ENCODE data around the gene RASGRF2. TPM values are rescaled to one million over a fixed set of nuclear protein-coding genes. Genes with fewer than 3 reads are reported as not detected.

Gene RASGRF2
- total RNA-seq, 1 donor from 2014 or later, result 4.8 TPM

DNA sequence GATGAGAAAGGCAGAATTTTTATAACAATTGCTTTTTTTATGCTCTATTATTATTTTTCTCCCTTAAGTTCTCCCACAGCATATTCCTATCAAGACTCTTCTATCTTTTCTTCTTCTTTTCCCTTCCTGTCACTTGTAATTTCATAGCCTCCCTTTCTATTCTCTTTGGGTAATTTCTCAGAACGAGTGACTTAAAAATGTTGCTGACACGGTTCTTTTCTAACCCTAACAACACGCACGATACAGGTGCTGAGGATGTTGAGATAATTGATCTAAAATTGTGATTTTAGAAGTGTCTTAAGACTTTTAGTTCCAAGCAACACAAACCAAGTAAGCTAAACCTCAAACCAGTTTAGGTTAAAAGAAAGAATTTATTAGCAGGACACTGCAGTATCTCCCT, 105.9 kb downstream of the RASGRF2 start:
- no peak overlapping the region for H3K4me3 ChIP-seq
- TF ChIP-seq, protein P1, sequence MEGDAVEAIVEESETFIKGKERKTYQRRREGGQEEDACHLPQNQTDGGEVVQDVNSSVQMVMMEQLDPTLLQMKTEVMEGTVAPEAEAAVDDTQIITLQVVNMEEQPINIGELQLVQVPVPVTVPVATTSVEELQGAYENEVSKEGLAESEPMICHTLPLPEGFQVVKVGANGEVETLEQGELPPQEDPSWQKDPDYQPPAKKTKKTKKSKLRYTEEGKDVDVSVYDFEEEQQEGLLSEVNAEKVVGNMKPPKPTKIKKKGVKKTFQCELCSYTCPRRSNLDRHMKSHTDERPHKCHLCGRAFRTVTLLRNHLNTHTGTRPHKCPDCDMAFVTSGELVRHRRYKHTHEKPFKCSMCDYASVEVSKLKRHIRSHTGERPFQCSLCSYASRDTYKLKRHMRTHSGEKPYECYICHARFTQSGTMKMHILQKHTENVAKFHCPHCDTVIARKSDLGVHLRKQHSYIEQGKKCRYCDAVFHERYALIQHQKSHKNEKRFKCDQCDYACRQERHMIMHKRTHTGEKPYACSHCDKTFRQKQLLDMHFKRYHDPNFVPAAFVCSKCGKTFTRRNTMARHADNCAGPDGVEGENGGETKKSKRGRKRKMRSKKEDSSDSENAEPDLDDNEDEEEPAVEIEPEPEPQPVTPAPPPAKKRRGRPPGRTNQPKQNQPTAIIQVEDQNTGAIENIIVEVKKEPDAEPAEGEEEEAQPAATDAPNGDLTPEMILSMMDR (IDR thresholded peaks at IDR 0.05; ENCODE audit: borderline replicate concordance), result no peak
- H3K27me3 ChIP-seq (ENCODE audit: low read depth), result no peaks in the 10 kb centered on the region
- no peak overlapping the region for H3K27ac ChIP-seq (replicated peaks)
- intact Hi-C loops (cut with micrococcal nuclease), result no loop called here
- DNase-seq, result no peak
- H3K9me3 ChIP-seq (replicated peaks), result peaks cover 3% of the 10 kb centered on the region
- H3K4me1 ChIP-seq, result no peaks in the 10 kb centered on the region
- H3K36me3 ChIP-seq, result no peaks in the 10 kb centered on the region

DNA sequence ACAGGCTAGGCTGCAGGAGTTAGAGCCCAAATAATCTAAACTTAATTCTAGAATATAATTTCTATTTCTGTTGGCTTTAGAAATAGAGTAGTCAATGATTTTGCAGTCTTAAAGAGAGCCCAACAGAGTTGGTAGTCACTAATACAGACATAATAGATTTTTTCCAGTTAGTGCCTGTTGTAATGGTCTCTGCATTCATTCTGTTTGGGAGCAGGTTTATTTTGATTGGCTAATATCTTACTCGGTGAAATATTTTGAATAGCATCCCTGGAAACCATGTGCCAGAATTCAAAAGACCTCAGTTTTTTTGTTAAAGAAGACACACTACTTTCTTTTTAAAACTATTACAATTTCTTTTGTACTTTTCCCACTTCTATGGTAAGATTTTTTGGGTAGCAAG, 107.2 kb downstream of the RASGRF2 start:
- H3K9me3 ChIP-seq (replicated peaks), result peaks cover 3% of the 10 kb centered on the region
- DNase-seq, result no peak
- intact Hi-C loops (cut with micrococcal nuclease), result no loop called here
- H3K36me3 ChIP-seq, result no peaks in the 10 kb centered on the region
- H3K4me1 ChIP-seq, result no peaks in the 10 kb centered on the region
- H3K27me3 ChIP-seq (ENCODE audit: low read depth), result no peaks in the 10 kb centered on the region
- H3K4me3 ChIP-seq, result no peak overlapping the region
- peak overlapping the region; percentile 59 for H3K27ac ChIP-seq (replicated peaks)
- TF ChIP-seq, protein P1 (IDR thresholded peaks at IDR 0.05; ENCODE audit: borderline replicate concordance), result no peak

DNA sequence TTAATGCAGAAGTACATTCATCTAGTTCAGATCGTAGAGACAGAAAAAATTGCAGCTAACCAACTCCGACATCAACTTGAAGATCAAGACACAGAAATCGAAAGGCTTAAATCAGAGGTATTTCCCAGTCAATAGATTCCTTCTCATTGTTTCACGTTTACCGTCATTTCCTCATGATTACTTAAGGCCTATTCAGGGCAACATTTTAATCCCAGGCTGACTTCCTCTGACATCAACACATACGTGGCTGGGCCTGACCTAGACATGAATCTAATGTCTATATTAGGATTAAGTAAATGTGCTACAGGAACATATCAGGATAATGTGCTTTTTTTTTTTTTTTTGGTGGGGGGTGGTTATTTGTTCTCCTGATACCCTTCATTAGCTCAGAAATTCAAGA, 107.9 kb downstream of the RASGRF2 start:
- H3K27ac ChIP-seq (replicated peaks), result peak overlapping the region; percentile 59

DNA sequence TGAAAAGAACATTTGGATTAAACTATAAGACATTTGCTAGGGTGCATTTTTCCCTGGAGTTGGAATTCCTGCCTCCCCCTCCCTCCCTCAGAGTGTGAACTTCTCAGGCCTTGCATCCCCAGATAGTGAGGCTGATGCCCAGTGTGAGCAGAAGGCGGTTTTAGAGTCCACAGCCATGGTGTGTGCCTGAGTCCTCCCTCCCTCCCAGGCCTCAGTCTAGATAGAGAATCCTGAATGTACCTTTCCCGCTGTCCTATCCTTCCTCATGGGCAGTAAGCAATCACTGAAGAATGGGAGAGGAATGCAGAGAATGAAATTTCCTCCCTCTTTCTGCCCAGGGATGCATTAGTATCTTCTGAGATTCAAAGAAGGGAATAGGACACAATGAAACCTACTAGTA, 108.5 kb downstream of the RASGRF2 start:
- Histone ChIP-seq H3K27ac (replicated peaks) (peak overlapping the region; percentile 59), H3K9me3 (replicated peaks) (peaks cover 3% of the 10 kb centered on the region), H3K4me3 (no peak overlapping the region), H3K36me3 (peaks cover 4% of the 10 kb centered on the region), H3K27me3 (ENCODE audit: low read depth) (no peaks in the 10 kb centered on the region), H3K4me1 (no peaks in the 10 kb centered on the region)
- no peak for DNase-seq
- intact Hi-C loops (cut with micrococcal nuclease), result no loop called here
- TF ChIP-seq, protein P1 (IDR thresholded peaks at IDR 0.05; ENCODE audit: borderline replicate concordance), result no peak

More for the DNA sequence above, 107.9 kb downstream of the RASGRF2 start:
- Histone ChIP-seq H3K4me3 (no peak overlapping the region), H3K4me1 (no peaks in the 10 kb centered on the region), H3K36me3 (no peaks in the 10 kb centered on the region), H3K27me3 (ENCODE audit: low read depth) (no peaks in the 10 kb centered on the region), H3K9me3 (replicated peaks) (peaks cover 3% of the 10 kb centered on the region)
- TF ChIP-seq, protein P1 (IDR thresholded peaks at IDR 0.05; ENCODE audit: borderline replicate concordance), result no peak
- intact Hi-C loops (cut with micrococcal nuclease), result no loop called here
- DNase-seq, result no peak

DNA sequence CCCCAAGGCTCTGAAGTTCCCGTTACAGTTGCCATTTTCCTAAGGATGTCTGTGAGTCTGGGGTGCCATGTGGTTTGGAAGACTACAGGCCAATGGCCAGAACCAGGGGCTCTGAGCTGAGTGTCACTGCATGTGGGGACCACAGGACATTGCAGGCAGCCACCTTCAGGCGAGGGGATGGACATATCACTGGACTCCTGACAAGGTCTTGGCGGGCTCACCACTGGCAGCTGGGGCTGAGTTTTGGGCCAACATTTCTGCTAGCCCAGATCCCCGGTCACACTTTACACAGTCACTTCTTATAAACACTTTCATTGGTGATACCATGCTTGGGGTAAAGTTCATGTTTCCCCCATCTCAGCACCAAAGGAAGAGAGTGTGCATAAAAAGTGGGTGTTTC, 109.8 kb downstream of the RASGRF2 start:
- no peak for DNase-seq
- TF ChIP-seq, protein P1 (IDR thresholded peaks at IDR 0.05; ENCODE audit: borderline replicate concordance), result no peak
- Histone ChIP-seq H3K9me3 (replicated peaks) (no peaks in the 10 kb centered on the region), H3K4me3 (no peak overlapping the region), H3K4me1 (no peaks in the 10 kb centered on the region), H3K27ac (replicated peaks) (no peak overlapping the region), H3K27me3 (ENCODE audit: low read depth) (no peaks in the 10 kb centered on the region), H3K36me3 (peaks cover 4% of the 10 kb centered on the region)
- intact Hi-C loops (cut with micrococcal nuclease), result no loop called here
